Retinal pigment epithelial cell (primary cell): Measurements from ENCODE around the gene PIEZO2.

Experiments
- DNase-seq: peaks from one replicate; pipeline ENCODE4 v3.0.0-alpha.2; 2010; ENCODE audit warnings: low read depth
- H3K4me3 ChIP-seq: 2 replicates; pipeline ENCODE4 v1.5.1; 2011; ENCODE audit warnings: mild to moderate bottlenecking, low read length, control low read depth, moderate library complexity
- TF ChIP-seq, protein P1 (sequence below): conservative IDR thresholded peaks from 2 replicates; pipeline ENCODE4 v1.5.1; 2011; ENCODE audit warnings: low read depth, low read length, control low read depth, inconsistent platforms

The PIEZO2 gene

GRCh38 chr18:10768221-10768620, 381.1 kb downstream of the PIEZO2 start:
- H3K4me3 ChIP-seq: no peak overlapping the region
- TF ChIP-seq, protein P1, sequence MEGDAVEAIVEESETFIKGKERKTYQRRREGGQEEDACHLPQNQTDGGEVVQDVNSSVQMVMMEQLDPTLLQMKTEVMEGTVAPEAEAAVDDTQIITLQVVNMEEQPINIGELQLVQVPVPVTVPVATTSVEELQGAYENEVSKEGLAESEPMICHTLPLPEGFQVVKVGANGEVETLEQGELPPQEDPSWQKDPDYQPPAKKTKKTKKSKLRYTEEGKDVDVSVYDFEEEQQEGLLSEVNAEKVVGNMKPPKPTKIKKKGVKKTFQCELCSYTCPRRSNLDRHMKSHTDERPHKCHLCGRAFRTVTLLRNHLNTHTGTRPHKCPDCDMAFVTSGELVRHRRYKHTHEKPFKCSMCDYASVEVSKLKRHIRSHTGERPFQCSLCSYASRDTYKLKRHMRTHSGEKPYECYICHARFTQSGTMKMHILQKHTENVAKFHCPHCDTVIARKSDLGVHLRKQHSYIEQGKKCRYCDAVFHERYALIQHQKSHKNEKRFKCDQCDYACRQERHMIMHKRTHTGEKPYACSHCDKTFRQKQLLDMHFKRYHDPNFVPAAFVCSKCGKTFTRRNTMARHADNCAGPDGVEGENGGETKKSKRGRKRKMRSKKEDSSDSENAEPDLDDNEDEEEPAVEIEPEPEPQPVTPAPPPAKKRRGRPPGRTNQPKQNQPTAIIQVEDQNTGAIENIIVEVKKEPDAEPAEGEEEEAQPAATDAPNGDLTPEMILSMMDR: no peak
- no peak for DNase-seq

GRCh38 chr18:10767658-10768057, 381.7 kb downstream of the PIEZO2 start:
- no peak for DNase-seq
- H3K4me3 ChIP-seq: no peak overlapping the region
- TF ChIP-seq, protein P1: no peak

- TF ChIP-seq, protein P1: no peak
- no peak overlapping the region for H3K4me3 ChIP-seq
- DNase-seq: no peak
These were observed 388.4 kb downstream of the PIEZO2 start for GRCh38 chr18:10760986-10761385.

DNA sequence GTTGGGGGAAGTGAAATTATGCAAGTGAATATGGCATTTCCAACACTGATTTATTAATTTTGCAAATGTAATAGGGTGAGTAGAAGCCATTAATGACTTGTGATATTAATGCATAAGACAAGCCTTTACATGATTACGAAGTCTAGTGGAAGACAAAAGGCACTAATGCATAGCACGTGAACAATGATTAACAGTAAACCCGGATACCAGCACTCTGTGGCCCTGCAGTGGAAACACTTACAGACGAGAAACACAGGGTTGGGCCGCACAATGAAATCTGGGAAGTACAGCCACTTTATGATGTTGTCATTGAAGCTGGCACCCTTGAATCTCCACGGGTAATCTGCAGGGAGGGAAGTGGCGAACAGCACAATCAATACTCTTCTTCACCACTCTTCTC, 390.1 kb downstream of the PIEZO2 start:
- DNase-seq: no peak
- TF ChIP-seq, protein P1: no peak
- H3K4me3 ChIP-seq: no peak overlapping the region

- TF ChIP-seq, protein P1: no peak
- no peak for DNase-seq
- H3K4me3 ChIP-seq: no peak overlapping the region
These were observed 391.4 kb downstream of the PIEZO2 start for GRCh38 chr18:10757946-10758345.

DNA sequence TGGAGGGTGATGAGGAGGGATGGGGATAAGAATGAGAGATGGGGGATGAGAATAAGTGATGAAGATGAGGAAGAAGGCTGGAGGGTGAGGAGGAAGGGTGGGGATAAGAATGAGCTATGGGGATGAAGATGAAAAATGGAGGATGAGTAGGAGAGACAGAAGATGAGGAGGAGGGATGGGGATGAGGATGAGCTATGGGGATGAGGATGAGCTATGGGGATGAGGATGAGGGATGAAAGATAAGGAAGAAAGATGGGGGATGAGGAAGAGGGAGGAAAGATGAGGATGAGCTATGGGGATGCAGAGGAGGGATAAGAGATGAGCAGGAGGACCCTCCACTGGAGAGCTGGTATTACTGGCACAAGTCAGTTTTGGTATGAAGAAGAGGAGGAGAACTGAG, 392.0 kb downstream of the PIEZO2 start:
- TF ChIP-seq, protein P1: no peak
- no peak overlapping the region for H3K4me3 ChIP-seq
- DNase-seq: no peak

DNA sequence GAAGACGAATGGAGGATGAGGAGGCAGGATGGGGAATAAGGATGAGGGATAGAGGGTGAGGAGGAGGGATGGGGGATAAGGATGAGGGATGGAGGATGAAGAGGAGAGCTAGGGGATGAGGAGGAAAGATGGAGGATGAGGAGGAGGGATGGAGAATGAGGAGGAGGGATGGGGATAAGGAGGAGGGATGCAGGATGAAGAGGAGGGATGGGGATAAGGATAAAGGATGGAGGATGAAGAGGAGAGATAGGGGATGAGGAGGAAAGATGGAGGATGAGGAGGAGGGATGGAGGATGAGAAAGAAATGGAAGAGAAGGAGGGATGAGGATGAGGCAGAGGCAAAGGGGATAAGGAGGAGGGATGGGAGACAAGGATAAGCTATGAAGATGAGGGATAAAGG, 393.5 kb downstream of the PIEZO2 start:
- no peak overlapping the region for H3K4me3 ChIP-seq
- no peak for DNase-seq
- TF ChIP-seq, protein P1: no peak
